ENCODE data around the gene EPB41L4A.

EPB41L4A gene

GRCh38 chr5:112338681-112339337 lies 80.3 kb downstream of the EPB41L4A start:
- no peaks in the 10 kb centered on the region for H3K27me3 ChIP-seq (replicated peaks; ENCODE audit: insufficient read depth, low read length)
- no peaks in the 10 kb centered on the region for H3K36me3 ChIP-seq (replicated peaks; ENCODE audit: insufficient read depth, low read length)
- H3K27ac ChIP-seq (ENCODE audit: low read length), result no peak overlapping the region
- no peaks in the 10 kb centered on the region for H3K9me3 ChIP-seq (replicated peaks; ENCODE audit: insufficient read depth, low read length)
- H3F3A ChIP-seq (ENCODE audit: insufficient read depth, low read length), result no peaks in the 10 kb centered on the region
- no peaks in the 10 kb centered on the region for H3K4me1 ChIP-seq (ENCODE audit: low read length)
- no peak for DNase-seq
- H3K9me2 ChIP-seq (replicated peaks; ENCODE audit: insufficient read depth, low read length), result no peaks in the 10 kb centered on the region
- TF ChIP-seq CTCF (IDR thresholded peaks at IDR 0.05; ENCODE audit: low read length), result no peak
- no peak for TF ChIP-seq EZH2 (optimal IDR thresholded peaks at IDR 0.05; ENCODE audit: low read depth, low read length)
- TF ChIP-seq EZH2phosphoT487 (IDR thresholded peaks at IDR 0.05; ENCODE audit: low read length), result no peak
- H2AFZ ChIP-seq (ENCODE audit: low read length), result no peak overlapping the region
- H3K4me2 ChIP-seq (ENCODE audit: low read depth, low read length), result no peak overlapping the region
- H3K79me2 ChIP-seq (ENCODE audit: low read length), result no peaks in the 10 kb centered on the region
- H3K9ac ChIP-seq (ENCODE audit: low read length), result no peak overlapping the region
- no peaks in the 10 kb centered on the region for H4K20me1 ChIP-seq (ENCODE audit: insufficient read depth, low read length)
- no peak overlapping the region for H3K4me3 ChIP-seq (ENCODE audit: low read length)

- Histone ChIP-seq H2AFZ (ENCODE audit: low read length) (no peak overlapping the region), H3K4me3 (ENCODE audit: low read length) (no peak overlapping the region), H4K20me1 (ENCODE audit: insufficient read depth, low read length) (no peaks in the 10 kb centered on the region), H3F3A (ENCODE audit: insufficient read depth, low read length) (0 out of 2 replicates have a peak, but pooled peaks cover 6% of the 10 kb centered on the region), H3K36me3 (replicated peaks; ENCODE audit: insufficient read depth, low read length) (no peaks in the 10 kb centered on the region), H3K79me2 (ENCODE audit: low read length) (no peaks in the 10 kb centered on the region), H3K27ac (ENCODE audit: low read length) (no peak overlapping the region), H3K27me3 (replicated peaks; ENCODE audit: insufficient read depth, low read length) (no peaks in the 10 kb centered on the region), H3K9me2 (replicated peaks; ENCODE audit: insufficient read depth, low read length) (no peaks in the 10 kb centered on the region), H3K9ac (ENCODE audit: low read length) (no peak overlapping the region), H3K9me3 (replicated peaks; ENCODE audit: insufficient read depth, low read length) (no peaks in the 10 kb centered on the region), H3K4me2 (ENCODE audit: low read depth, low read length) (no peak overlapping the region), H3K4me1 (ENCODE audit: low read length) (peaks cover 12% of the 10 kb centered on the region; the same call in 1 of the 2 replicates)
- no peak for DNase-seq
- no peak for TF ChIP-seq EZH2 (optimal IDR thresholded peaks at IDR 0.05; ENCODE audit: low read depth, low read length)
- TF ChIP-seq CTCF (IDR thresholded peaks at IDR 0.05; ENCODE audit: low read length), result no peak
- no peak for TF ChIP-seq EZH2phosphoT487 (IDR thresholded peaks at IDR 0.05; ENCODE audit: low read length)
Measured at GRCh38 chr5:112333331-112333781, 85.7 kb downstream of the EPB41L4A start.

GRCh38 chr5:112331892-112332291 lies 87.2 kb downstream of the EPB41L4A start:
- no peaks in the 10 kb centered on the region for H3K9me2 ChIP-seq (replicated peaks; ENCODE audit: insufficient read depth, low read length)
- 0 out of 2 replicates have a peak, but pooled peaks cover 6% of the 10 kb centered on the region for H3F3A ChIP-seq (ENCODE audit: insufficient read depth, low read length)
- DNase-seq, result no peak
- H3K9ac ChIP-seq (ENCODE audit: low read length), result no peak overlapping the region
- TF ChIP-seq EZH2 (optimal IDR thresholded peaks at IDR 0.05; ENCODE audit: low read depth, low read length) (no peak), CTCF (IDR thresholded peaks at IDR 0.05; ENCODE audit: low read length) (no peak), EZH2phosphoT487 (IDR thresholded peaks at IDR 0.05; ENCODE audit: low read length) (no peak)
- no peak overlapping the region for H3K4me3 ChIP-seq (ENCODE audit: low read length)
- H3K27me3 ChIP-seq (replicated peaks; ENCODE audit: insufficient read depth, low read length), result no peaks in the 10 kb centered on the region
- no peaks in the 10 kb centered on the region for H3K9me3 ChIP-seq (replicated peaks; ENCODE audit: insufficient read depth, low read length)
- H3K27ac ChIP-seq (ENCODE audit: low read length), result no peak overlapping the region
- H2AFZ ChIP-seq (ENCODE audit: low read length), result no peak overlapping the region
- H3K4me2 ChIP-seq (ENCODE audit: low read depth, low read length), result no peak overlapping the region
- no peaks in the 10 kb centered on the region for H3K36me3 ChIP-seq (replicated peaks; ENCODE audit: insufficient read depth, low read length)
- peaks cover 12% of the 10 kb centered on the region; the same call in 1 of the 2 replicates for H3K4me1 ChIP-seq (ENCODE audit: low read length)
- no peaks in the 10 kb centered on the region for H3K79me2 ChIP-seq (ENCODE audit: low read length)
- H4K20me1 ChIP-seq (ENCODE audit: insufficient read depth, low read length), result no peaks in the 10 kb centered on the region
